PFSK-1 (cell line): Measurements from ENCODE around the gene ZNF410.

ENCODE experiments used
- POLR2AphosphoS5 ChIP-seq: IDR thresholded peaks from 2 replicates; pipeline ENCODE4 v1.6.1; 2012; ENCODE audit warnings: low read depth, mild to moderate bottlenecking, control low read depth, low read length, moderate library complexity
- SIN3A ChIP-seq: IDR thresholded peaks from 2 replicates; pipeline ENCODE4 v1.6.1; 2012; ENCODE audit warnings: mild to moderate bottlenecking, low read length, moderate library complexity, borderline replicate concordance; ENCODE audit not compliant: insufficient read depth
- TAF1 ChIP-seq: IDR thresholded peaks from 2 replicates; pipeline ENCODE4 v1.6.1; 2012; ENCODE audit warnings: low read length, control low read depth, borderline replicate concordance; ENCODE audit not compliant: insufficient read depth
- TF ChIP-seq, protein P1 (sequence below), 2 experiments: IDR thresholded peaks; 2 replicates each; pipeline versions ENCODE4 v1.6.1 to v1.8.0; 2011 to 2012; ENCODE audit warnings: low read depth in 2 of 2, low read length in 2 of 2, control low read depth in 1 of 2, inconsistent platforms in 1 of 2, mild to moderate bottlenecking in 1 of 2, moderate library complexity in 1 of 2; ENCODE audit not compliant: insufficient read depth in 1 of 2

DNA sequence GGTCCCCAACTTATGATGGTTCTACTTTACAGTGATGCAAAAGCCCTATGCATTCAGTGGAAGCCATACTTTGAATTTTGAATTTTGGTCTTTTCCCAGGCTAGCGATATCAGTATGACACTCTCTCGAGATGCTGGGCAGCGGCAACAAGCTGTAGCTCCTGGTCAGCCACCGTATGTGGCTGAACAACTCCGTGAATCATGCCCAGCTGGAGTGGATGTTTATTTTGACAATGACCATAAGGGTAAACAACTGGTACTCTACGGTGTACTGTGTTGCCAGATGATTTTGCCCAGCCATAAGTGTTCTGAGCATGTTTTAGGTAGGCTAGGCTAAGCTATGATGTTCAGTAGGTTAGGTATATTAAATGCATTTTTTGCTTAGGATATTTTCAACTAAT lies 8.2 kb upstream of the ZNF410 start:
- TF ChIP-seq POLR2AphosphoS5 (no peak), SIN3A (no peak), TAF1 (no peak)
- TF ChIP-seq, protein P1, sequence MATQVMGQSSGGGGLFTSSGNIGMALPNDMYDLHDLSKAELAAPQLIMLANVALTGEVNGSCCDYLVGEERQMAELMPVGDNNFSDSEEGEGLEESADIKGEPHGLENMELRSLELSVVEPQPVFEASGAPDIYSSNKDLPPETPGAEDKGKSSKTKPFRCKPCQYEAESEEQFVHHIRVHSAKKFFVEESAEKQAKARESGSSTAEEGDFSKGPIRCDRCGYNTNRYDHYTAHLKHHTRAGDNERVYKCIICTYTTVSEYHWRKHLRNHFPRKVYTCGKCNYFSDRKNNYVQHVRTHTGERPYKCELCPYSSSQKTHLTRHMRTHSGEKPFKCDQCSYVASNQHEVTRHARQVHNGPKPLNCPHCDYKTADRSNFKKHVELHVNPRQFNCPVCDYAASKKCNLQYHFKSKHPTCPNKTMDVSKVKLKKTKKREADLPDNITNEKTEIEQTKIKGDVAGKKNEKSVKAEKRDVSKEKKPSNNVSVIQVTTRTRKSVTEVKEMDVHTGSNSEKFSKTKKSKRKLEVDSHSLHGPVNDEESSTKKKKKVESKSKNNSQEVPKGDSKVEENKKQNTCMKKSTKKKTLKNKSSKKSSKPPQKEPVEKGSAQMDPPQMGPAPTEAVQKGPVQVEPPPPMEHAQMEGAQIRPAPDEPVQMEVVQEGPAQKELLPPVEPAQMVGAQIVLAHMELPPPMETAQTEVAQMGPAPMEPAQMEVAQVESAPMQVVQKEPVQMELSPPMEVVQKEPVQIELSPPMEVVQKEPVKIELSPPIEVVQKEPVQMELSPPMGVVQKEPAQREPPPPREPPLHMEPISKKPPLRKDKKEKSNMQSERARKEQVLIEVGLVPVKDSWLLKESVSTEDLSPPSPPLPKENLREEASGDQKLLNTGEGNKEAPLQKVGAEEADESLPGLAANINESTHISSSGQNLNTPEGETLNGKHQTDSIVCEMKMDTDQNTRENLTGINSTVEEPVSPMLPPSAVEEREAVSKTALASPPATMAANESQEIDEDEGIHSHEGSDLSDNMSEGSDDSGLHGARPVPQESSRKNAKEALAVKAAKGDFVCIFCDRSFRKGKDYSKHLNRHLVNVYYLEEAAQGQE (IDR thresholded peaks at IDR 0.05; ENCODE audit: insufficient read depth in 1 of 2, low read depth in 2 of 2, low read length in 2 of 2) = no peak
